ENCODE measurements around the gene POLE.

DNA sequence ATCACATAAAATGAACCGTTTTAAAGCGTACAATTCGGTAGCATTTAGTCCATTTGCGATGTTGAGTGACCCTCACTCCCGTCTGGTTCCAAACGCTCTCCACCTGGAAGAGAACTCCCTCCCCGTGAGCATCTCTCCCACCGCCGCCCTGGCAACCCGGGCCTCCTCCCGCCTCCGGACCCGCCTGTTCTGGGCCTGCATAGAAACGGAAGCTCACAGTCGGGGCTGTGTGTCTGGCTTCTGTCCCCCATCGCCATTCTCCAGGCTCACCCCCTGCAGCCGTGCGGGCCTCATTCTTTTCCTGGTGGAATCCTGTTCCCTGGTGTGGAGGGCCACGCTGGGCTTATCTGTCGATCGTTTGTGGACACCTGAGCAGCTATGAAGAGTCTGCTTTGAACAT is 94.1 kb downstream of the POLE start:
- TF ChIP-seq CTCF (conservative IDR thresholded peaks at IDR 0.05; ENCODE audit: low read depth, low read length) (no peak), EZH2 (IDR thresholded peaks at IDR 0.05; ENCODE audit: low read length, unreplicated experiment) (no peak), EZH2phosphoT487 (IDR thresholded peaks at IDR 0.05; ENCODE audit: borderline replicate concordance, low read length) (no peak)
